ENCODE measurements around the gene RACGAP1. TPM values are rescaled to one million over a fixed set of nuclear protein-coding genes. Genes with fewer than 3 reads are reported as not detected.

RACGAP1 gene
- polyA plus RNA-seq, 1 of the 3 experiments (the other 2 are of a cell fraction): 21.5 TPM

GRCh38 chr12:50043308-50043707, 18.0 kb upstream of the RACGAP1 start:
- no peak overlapping the region for H3K27ac ChIP-seq (ENCODE audit: low read depth in 2 of 2, low read length in 1 of 2)
- H3K4me3 ChIP-seq (ENCODE audit: low read depth in 2 of 2, low read length in 1 of 2): no peak overlapping the region
- H3K9me2 ChIP-seq: no peaks in the 10 kb centered on the region
- no peaks in the 10 kb centered on the region for H3K27me3 ChIP-seq (ENCODE audit: insufficient read depth)
- ChIA-PET CTCF (interaction anchor here (0.9 to 9.0 kb wide), 7 partner anchors 12 to 76 kb away, joined by 3 to 110 read pairs (median 5); no protein-coding TSS in a partner anchor), POLR2A (no interaction called here)
- WGBS (ENCODE audit: low lambda C conversion rate): 88% methylated on average over 2 of the region's 2 CpGs
- H3K36me3 ChIP-seq (replicated peaks in 1 of 2; ENCODE audit: control insufficient read depth in 1 of 2, insufficient read depth in 2 of 2, low read length in 1 of 2): no peaks in the 10 kb centered on the region
- H3K79me2 ChIP-seq (ENCODE audit: insufficient read depth): no peaks in the 10 kb centered on the region
- H3K9ac ChIP-seq: no peak overlapping the region
- H3K9me3 ChIP-seq: no peaks in the 10 kb centered on the region
- no peak overlapping the region for H3K4me2 ChIP-seq
- H3F3A ChIP-seq (replicated peaks; ENCODE audit: insufficient read depth): no peaks in the 10 kb centered on the region
- peaks cover 0 to 3% of the 10 kb centered on the region in 2 experiments; a peak in 1 of 4 replicates for H3K4me1 ChIP-seq (ENCODE audit: control insufficient read depth in 1 of 2, insufficient read depth in 2 of 2, low read depth in 1 of 2, low read length in 1 of 2)
- no peak overlapping the region for H2AFZ ChIP-seq (ENCODE audit: low read depth)
- H4K20me1 ChIP-seq (ENCODE audit: insufficient read depth): no peaks in the 10 kb centered on the region
- no peak for DNase-seq
- TF ChIP-seq JUND (IDR thresholded peaks at IDR 0.05) (no peak), ELF1 (IDR thresholded peaks at IDR 0.05) (no peak), MEF2A (IDR thresholded peaks at IDR 0.05; ENCODE audit: borderline replicate concordance, low read depth) (no peak), USF2 (IDR thresholded peaks at IDR 0.05; ENCODE audit: borderline replicate concordance, low read depth, low read length) (no peak)

GRCh38 chr12:50042693-50043092, 17.4 kb upstream of the RACGAP1 start:
- Histone ChIP-seq H3K27me3 (ENCODE audit: insufficient read depth) (no peaks in the 10 kb centered on the region), H3K9ac (no peak overlapping the region), H3K4me1 (ENCODE audit: control insufficient read depth in 1 of 2, insufficient read depth in 2 of 2, low read depth in 1 of 2, low read length in 1 of 2) (peaks cover 0 to 3% of the 10 kb centered on the region in 2 experiments; a peak in 1 of 4 replicates), H3F3A (replicated peaks; ENCODE audit: insufficient read depth) (no peaks in the 10 kb centered on the region), H3K9me2 (no peaks in the 10 kb centered on the region), H4K20me1 (ENCODE audit: insufficient read depth) (no peaks in the 10 kb centered on the region), H3K36me3 (replicated peaks in 1 of 2; ENCODE audit: control insufficient read depth in 1 of 2, insufficient read depth in 2 of 2, low read length in 1 of 2) (no peaks in the 10 kb centered on the region), H2AFZ (ENCODE audit: low read depth) (no peak overlapping the region), H3K27ac (ENCODE audit: low read depth in 2 of 2, low read length in 1 of 2) (no peak overlapping the region), H3K9me3 (no peaks in the 10 kb centered on the region), H3K4me2 (no peak overlapping the region), H3K79me2 (ENCODE audit: insufficient read depth) (no peaks in the 10 kb centered on the region), H3K4me3 (ENCODE audit: low read depth in 2 of 2, low read length in 1 of 2) (no peak overlapping the region)
- DNase-seq: no peak
- CTCF ChIA-PET: interaction anchor here (0.9 to 9.0 kb wide), 7 partner anchors 13 to 76 kb away, joined by 3 to 110 read pairs (median 5); no protein-coding TSS in a partner anchor
- WGBS (ENCODE audit: low lambda C conversion rate): 81% methylated on average over 6 of the region's 6 CpGs
- POLR2A ChIA-PET: no interaction called here
- TF ChIP-seq GABPA (IDR thresholded peaks at IDR 0.05; ENCODE audit: low read depth) (no peak), GATA2 (CRISPR knock-in tag; IDR thresholded peaks at IDR 0.05) (no peak), POLR2AphosphoS5 (IDR thresholded peaks at IDR 0.05; ENCODE audit: low read depth, low read length) (no peak), FOXJ3 (CRISPR knock-in tag; IDR thresholded peaks at IDR 0.05) (no peak), CTCF (IDR thresholded peaks at IDR 0.05) (no peak), MEF2A (IDR thresholded peaks at IDR 0.05; ENCODE audit: borderline replicate concordance, low read depth) (no peak), RAD21 (IDR thresholded peaks at IDR 0.05; ENCODE audit: low read length) (no peak), ZBTB33 (IDR thresholded peaks at IDR 0.05; ENCODE audit: borderline replicate concordance, low read depth) (no peak)
